Activated naive CD4-positive, alpha-beta T cell treated with anti-CD3 and anti-CD28 coated beads for 36 hours (primary cell): ENCODE data around the gene CMTM5. TPM values are rescaled to one million over a fixed set of nuclear protein-coding genes. Genes with fewer than 3 reads are reported as not detected.
A peak's percentile ranks its signal among the peaks of the same experiment; 100 is the strongest.

ENCODE experiments used
- CTCF ChIA-PET: fragments of 350-600 bp; sonication (Branson Sonifier 250); formaldehyde crosslinking; loops from one replicate; lab custom pipeline; 2021; ENCODE audit warnings: antibody characterized with exemption; lab: Charles Lee
- DNase-seq: peaks from one replicate; pipeline ENCODE4 v3.0.0-alpha.2; 2020
- H3K27ac Mint-ChIP-seq: one replicate; pipeline ENCODE4 v1.8.0; 2021; ENCODE audit warnings: mild to moderate bottlenecking, mixed read lengths
- H3K27me3 Mint-ChIP-seq: one replicate; pipeline ENCODE4 v1.8.0; 2021; ENCODE audit warnings: low read depth, mixed read lengths
- H3K36me3 Mint-ChIP-seq: one replicate; pipeline ENCODE4 v1.8.0; 2021; ENCODE audit warnings: low read depth, mixed read lengths
- H3K4me1 Mint-ChIP-seq: one replicate; pipeline ENCODE4 v1.8.0; 2021; ENCODE audit warnings: low read depth, mixed read lengths
- H3K4me3 Mint-ChIP-seq: one replicate; pipeline ENCODE4 v1.8.0; 2021; ENCODE audit warnings: mild to moderate bottlenecking, moderate library complexity, mixed read lengths
- H3K9me3 Mint-ChIP-seq: one replicate; pipeline ENCODE4 v1.8.0; 2021; ENCODE audit warnings: mixed read lengths
- intact Hi-C: fragments of 100-400 bp; cut with micrococcal nuclease; formaldehyde crosslinking; loops from one replicate; pipeline ENCODE4 v1.15.1; 2023
- total RNA-seq, 2 experiments: library from RNA; stranded (reverse); gene quantifications; one replicate each; pipeline ENCODE4 v1.2.3, GENCODE V29; 2021

CMTM5 gene, protein sequence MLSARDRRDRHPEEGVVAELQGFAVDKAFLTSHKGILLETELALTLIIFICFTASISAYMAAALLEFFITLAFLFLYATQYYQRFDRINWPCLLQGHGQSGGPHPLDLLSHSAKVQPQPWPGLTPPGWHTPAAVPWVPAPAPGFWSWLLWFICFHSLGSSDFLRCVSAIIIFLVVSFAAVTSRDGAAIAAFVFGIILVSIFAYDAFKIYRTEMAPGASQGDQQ
- not detected for total RNA-seq

DNA sequence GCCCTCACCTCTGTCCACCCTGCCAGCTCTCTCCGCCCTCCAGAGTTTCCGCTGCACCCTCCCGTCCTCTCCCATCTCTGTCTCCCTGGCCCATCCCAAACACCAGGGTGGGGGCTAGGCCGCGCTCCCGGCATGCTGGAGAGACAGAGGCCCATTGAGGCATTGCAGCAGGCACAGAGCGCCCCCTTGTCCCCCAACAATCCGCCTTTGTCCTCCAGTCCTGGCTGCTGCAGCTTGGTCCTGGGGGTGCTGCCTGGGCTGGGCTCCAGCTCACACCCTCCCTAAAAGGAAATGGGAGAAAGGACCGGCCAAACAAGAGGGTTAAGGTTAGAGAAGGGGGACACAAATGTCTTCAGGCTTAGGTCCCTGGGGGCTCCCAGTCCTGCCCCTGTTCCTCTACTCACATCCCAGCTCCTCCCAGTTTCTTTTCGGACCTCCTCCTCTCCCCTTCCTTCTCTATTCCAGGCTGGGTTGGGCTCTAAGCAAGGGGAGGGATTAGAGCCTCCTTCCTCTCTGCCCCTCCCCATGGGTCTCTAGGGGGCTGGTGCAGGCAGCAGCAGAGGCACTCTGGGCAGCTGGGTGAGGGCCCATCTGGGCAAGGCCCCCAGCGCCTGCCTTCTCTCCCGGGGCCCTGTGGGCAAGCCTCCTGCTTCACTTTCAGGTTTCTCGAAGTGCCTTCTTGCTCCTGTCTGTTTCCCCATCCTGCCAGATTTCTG lies at the start of gene CMTM5:
Gene CMTM5, plus strand, starts transcription at position 565 of the 716 bp plus-strand sequence. CDS start 206 bp downstream, outside the sequence.
- Mint-ChIP-seq H3K4me3 (no peak within 1 kb of the TSS), H3K36me3 (no peaks in the 10 kb centered on the region), H3K4me1 (no peaks in the 10 kb centered on the region), H3K27ac (no peak within 1 kb of the TSS), H3K9me3 (no peaks in the 10 kb centered on the region), H3K27me3 (no peaks in the 10 kb centered on the region)
- no peak for DNase-seq
- CTCF ChIA-PET: interaction anchor here (0.7 to 4.8 kb wide), 5 partner anchors 9 to 256 kb away, joined by 3 to 76 read pairs (median 4); no protein-coding TSS in a partner anchor
- intact Hi-C loops: no loop called here

GRCh38 chr14:23327947-23328744 lies 48.7 kb upstream of the CMTM5 start:
- H3K27me3 Mint-ChIP-seq: no peaks in the 10 kb centered on the region
- H3K9me3 Mint-ChIP-seq: no peaks in the 10 kb centered on the region
- no peak overlapping the region for H3K27ac Mint-ChIP-seq
- H3K4me1 Mint-ChIP-seq: peaks cover 6% of the 10 kb centered on the region
- peaks cover 21% of the 10 kb centered on the region for H3K36me3 Mint-ChIP-seq
- CTCF ChIA-PET: interaction anchor here (0.6 to 5.9 kb wide), 7 partner anchors 10 to 235 kb away, joined by 3 to 76 read pairs (median 5); partner anchors contain the start of genes CMTM5 and PPP1R3E
- no peak overlapping the region for H3K4me3 Mint-ChIP-seq
- peak; percentile 85 for DNase-seq
- intact Hi-C loops: loop anchor here (1.0 to 2.0 kb wide), 5 partner anchors 25 to 231 kb away; partner anchors contain the start of genes NGDN and SLC22A17

- H3K27me3 Mint-ChIP-seq: peaks cover 6% of the 10 kb centered on the region
Observed at GRCh38 chr14:23335623-23336022, 41.2 kb upstream of the CMTM5 start.

DNA sequence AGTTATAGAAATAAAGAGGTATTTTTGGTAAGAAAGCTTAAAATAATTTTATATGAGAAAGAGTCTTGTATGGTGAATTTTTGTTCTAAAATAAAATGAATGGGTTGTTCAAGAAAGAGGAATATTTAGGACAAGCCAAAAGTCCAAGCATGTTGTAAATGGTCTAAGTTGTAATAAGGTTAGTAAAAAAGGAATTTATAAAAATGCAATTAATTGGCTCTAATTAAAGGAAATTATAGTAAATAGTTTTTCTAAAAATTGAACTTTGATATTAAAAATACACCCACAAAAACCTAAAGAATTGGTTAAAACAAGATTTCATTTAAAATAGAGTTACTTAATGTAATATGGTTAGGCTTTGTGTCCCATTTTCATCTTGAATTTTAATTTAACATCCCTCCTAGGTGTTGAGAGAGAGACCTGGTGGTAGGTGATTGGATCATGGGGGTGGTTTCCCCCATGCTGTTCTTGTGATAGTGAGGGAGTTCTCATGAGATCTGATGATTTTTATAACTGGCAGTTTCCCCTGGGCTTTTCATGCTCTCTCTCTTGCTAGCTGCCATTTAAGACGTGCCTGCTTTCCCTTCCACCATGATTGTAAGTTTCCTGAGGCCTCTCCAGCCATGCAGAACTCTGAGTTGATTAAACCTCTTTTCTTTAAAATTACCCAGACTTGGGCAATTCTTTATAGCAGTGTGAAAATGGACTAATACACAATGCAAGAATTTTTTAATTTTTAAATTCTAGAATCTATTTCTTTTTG lies 37.2 kb upstream of the CMTM5 start:
- intact Hi-C loops: no loop called here
- H3K27ac Mint-ChIP-seq: no peak overlapping the region
- peaks cover 5% of the 10 kb centered on the region for H3K27me3 Mint-ChIP-seq
- peaks cover 1% of the 10 kb centered on the region for H3K36me3 Mint-ChIP-seq
- no peak for DNase-seq
- no peaks in the 10 kb centered on the region for H3K4me1 Mint-ChIP-seq
- H3K4me3 Mint-ChIP-seq: no peak overlapping the region
- H3K9me3 Mint-ChIP-seq: no peaks in the 10 kb centered on the region
- CTCF ChIA-PET: interaction anchor here (0.9 kb wide), 1 partner anchor 41 kb away, joined by 3 read pairs; no protein-coding TSS in a partner anchor

More at GRCh38 chr14:23335623-23336022, 41.2 kb upstream of the CMTM5 start:
- Mint-ChIP-seq H3K4me1 (no peaks in the 10 kb centered on the region), H3K4me3 (no peak overlapping the region), H3K27ac (no peak overlapping the region), H3K9me3 (no peaks in the 10 kb centered on the region), H3K36me3 (peaks cover 1% of the 10 kb centered on the region)
- DNase-seq: no peak
- intact Hi-C loops: no loop called here
- CTCF ChIA-PET: interaction anchor here (1.8 kb wide), 1 partner anchor 9 kb away, joined by 5 read pairs; no protein-coding TSS in a partner anchor

DNA sequence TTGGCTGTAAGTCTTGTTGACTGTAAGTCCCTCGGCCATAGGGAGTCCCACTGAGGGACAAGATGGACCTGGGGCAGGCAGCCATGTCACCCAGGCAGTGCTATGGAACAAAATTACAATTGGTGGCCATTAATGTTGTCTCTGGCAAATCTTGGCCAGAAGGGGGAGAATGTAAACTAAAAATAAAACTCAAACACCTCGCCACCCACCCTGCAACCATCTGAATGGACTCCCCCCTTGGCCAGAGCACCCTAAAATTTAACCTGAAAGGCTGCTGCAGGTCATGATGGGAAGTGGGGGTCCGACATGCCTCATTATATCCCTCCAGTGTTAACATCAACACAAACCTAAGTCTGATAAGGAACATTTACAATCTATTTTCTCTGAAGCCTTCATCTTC lies 32.4 kb upstream of the CMTM5 start:
- no peaks in the 10 kb centered on the region for H3K4me1 Mint-ChIP-seq
- H3K9me3 Mint-ChIP-seq: no peaks in the 10 kb centered on the region
- H3K27me3 Mint-ChIP-seq: peaks cover 2% of the 10 kb centered on the region
- H3K27ac Mint-ChIP-seq: no peak overlapping the region
- intact Hi-C loops: no loop called here
- CTCF ChIA-PET: no interaction called here
- DNase-seq: no peak
- H3K36me3 Mint-ChIP-seq: peaks cover 1% of the 10 kb centered on the region
- no peak overlapping the region for H3K4me3 Mint-ChIP-seq

DNA sequence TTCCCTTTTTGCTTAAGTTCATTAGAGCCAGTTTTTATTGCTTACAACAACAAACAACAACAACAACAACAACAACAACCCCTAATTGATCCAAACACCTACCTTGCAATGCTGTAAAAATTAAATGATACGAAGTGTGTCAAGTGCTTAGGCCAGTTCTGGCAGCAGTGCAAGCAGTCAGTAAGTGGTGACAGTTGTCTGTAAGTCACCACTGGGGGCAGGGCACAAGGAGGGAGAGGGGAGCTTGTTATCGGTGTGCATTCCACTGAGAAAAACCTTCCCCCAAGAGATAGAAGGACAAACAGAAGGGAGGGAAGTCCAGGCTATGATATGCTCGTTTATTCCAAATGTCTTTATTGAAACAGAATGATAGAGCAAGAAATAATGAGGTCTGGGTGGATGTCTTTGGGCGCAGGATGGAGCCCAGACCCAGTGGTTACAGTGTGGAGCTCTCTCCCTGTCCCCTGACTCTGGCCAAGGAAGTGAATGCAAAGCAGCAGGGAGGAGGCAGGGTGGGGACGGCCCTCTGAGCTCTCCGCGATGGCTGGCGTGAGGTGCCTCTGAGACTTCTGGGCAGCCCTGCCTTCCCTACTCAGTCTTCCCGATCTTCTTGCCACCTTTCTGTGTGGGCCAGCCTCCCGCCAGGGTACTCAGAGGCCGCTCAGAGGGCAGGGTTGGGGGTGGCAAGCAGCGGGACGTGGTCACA lies 30.7 kb upstream of the CMTM5 start:
- H3K4me1 Mint-ChIP-seq: peaks cover under 1% of the 10 kb centered on the region
- intact Hi-C loops: no loop called here
- DNase-seq: no peak
- CTCF ChIA-PET: interaction anchor here (1.0 to 1.3 kb wide), 4 partner anchors 15 to 36 kb away, joined by 3 to 9 read pairs (median 4); no protein-coding TSS in a partner anchor
- no peaks in the 10 kb centered on the region for H3K27me3 Mint-ChIP-seq
- H3K4me3 Mint-ChIP-seq: no peak overlapping the region
- H3K9me3 Mint-ChIP-seq: no peaks in the 10 kb centered on the region
- H3K27ac Mint-ChIP-seq: no peak overlapping the region
- H3K36me3 Mint-ChIP-seq: no peaks in the 10 kb centered on the region

DNA sequence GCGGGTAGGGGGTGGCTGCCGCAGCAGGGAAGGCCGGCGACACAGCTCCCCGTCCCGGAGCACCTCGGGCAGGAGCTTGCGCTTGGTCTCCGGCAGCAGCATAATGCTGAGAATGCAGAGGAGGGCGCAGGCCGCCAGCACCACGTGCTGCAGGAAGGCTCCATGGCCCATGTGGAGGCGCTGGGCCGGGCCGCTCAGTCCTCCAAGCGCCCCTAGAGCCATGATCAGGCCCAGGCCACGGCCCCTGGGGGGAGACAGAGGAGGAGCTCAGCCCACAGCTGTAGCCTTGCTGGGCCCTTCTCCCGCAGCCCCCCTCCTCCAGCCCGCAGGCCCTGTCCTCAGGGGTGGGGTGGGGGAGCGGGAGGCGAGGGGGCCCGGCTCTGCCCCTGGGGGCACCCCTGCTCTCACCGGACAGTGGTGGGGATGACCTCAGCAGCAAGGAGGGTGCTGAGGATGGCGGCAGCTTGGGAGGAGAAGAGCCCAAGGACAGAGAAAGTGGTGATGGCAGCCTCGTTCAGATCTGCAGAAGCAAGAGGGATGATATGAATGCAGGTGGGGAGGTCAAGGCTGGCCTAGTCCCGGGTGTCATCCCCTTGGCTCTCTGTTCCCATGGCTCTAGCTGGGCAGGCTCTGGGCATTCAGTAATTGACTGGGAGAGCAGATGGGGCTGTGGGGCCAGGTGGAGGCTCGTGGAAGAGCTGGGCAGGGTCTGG lies 30.0 kb upstream of the CMTM5 start:
- H3K9me3 Mint-ChIP-seq: no peaks in the 10 kb centered on the region
- CTCF ChIA-PET: interaction anchor here (0.9 kb wide), 1 partner anchor 33 kb away, joined by 3 read pairs; no protein-coding TSS in a partner anchor
- no peaks in the 10 kb centered on the region for H3K36me3 Mint-ChIP-seq
- H3K4me3 Mint-ChIP-seq: no peak overlapping the region
- no peak overlapping the region for H3K27ac Mint-ChIP-seq
- intact Hi-C loops: no loop called here
- no peak for DNase-seq
- no peaks in the 10 kb centered on the region for H3K27me3 Mint-ChIP-seq
- peaks cover 3% of the 10 kb centered on the region for H3K4me1 Mint-ChIP-seq

- H3K27ac Mint-ChIP-seq: no peak overlapping the region
- H3K27me3 Mint-ChIP-seq: no peaks in the 10 kb centered on the region
- CTCF ChIA-PET: interaction anchor here (0.9 to 1.1 kb wide), 2 partner anchors 18 to 32 kb away, joined by 3 read pairs; no protein-coding TSS in a partner anchor
- DNase-seq: no peak
- intact Hi-C loops: no loop called here
- no peak overlapping the region for H3K4me3 Mint-ChIP-seq
- H3K36me3 Mint-ChIP-seq: no peaks in the 10 kb centered on the region
- no peaks in the 10 kb centered on the region for H3K9me3 Mint-ChIP-seq
- H3K4me1 Mint-ChIP-seq: peaks cover 3% of the 10 kb centered on the region
Observed at GRCh38 chr14:23347406-23348296, 29.2 kb upstream of the CMTM5 start.

- CTCF ChIA-PET: interaction anchor here (1.1 kb wide), 1 partner anchor 18 kb away, joined by 3 read pairs; no protein-coding TSS in a partner anchor
- no peak overlapping the region for H3K27ac Mint-ChIP-seq
Observed at GRCh38 chr14:23348297-23348655, 28.6 kb upstream of the CMTM5 start.

More at GRCh38 chr14:23348297-23348655, 28.6 kb upstream of the CMTM5 start:
- Mint-ChIP-seq H3K4me3 (no peak overlapping the region), H3K9me3 (no peaks in the 10 kb centered on the region), H3K27me3 (peaks cover under 1% of the 10 kb centered on the region), H3K36me3 (no peaks in the 10 kb centered on the region), H3K4me1 (peaks cover 6% of the 10 kb centered on the region)
- DNase-seq: no peak
- intact Hi-C loops: no loop called here
